ENCODE data around the gene MEIS2.

The MEIS2 gene

DNA sequence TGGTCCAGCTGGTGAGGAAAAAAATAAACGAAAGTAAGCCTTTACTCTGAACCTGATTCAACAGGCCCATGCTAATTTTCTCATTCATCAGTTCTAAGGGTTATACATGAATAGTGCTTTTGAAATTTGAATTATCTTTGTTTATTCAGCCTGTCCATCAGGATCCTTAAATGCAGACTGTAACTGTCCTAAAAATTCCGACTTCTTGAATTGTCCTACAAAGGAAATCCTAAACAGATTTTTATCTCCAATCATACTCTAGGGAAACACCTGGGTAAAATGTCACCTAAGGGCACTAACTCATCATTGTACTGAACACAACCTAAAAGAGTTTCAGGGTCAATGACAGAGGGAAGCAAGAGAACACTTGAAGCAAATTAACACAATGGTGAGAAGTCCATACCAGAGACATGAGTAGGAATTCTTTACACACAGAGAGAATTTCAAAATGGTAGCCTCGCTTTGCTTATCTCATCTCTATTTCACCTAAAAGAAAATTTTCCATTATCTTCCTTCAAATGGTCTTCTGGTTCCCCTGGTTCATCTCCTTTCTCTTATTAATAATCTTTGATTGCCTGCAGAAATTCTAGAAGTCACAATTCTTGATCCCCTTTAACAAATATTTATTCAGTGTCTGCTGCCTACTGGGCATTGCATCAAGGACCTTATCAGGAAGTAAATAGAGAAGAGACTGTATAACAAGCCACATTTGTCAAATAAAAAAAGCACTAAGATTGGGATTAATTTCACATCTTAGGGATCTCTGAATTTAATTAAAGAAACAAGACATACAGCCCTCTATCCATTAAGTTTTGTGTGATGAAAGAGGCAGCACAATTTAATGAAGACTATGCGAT lies 182.7 kb downstream of the MEIS2 start:
- no peak for DNase-seq (ENCODE audit: extremely low spot score)
- TF ChIP-seq, protein P1, sequence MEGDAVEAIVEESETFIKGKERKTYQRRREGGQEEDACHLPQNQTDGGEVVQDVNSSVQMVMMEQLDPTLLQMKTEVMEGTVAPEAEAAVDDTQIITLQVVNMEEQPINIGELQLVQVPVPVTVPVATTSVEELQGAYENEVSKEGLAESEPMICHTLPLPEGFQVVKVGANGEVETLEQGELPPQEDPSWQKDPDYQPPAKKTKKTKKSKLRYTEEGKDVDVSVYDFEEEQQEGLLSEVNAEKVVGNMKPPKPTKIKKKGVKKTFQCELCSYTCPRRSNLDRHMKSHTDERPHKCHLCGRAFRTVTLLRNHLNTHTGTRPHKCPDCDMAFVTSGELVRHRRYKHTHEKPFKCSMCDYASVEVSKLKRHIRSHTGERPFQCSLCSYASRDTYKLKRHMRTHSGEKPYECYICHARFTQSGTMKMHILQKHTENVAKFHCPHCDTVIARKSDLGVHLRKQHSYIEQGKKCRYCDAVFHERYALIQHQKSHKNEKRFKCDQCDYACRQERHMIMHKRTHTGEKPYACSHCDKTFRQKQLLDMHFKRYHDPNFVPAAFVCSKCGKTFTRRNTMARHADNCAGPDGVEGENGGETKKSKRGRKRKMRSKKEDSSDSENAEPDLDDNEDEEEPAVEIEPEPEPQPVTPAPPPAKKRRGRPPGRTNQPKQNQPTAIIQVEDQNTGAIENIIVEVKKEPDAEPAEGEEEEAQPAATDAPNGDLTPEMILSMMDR (IDR thresholded peaks at IDR 0.05; ENCODE audit: control extremely low read depth, extremely low read depth, low read depth, missing control alignments): no peak
- POLR2A ChIA-PET: no interaction called here
- CTCF ChIA-PET: no interaction called here

DNA sequence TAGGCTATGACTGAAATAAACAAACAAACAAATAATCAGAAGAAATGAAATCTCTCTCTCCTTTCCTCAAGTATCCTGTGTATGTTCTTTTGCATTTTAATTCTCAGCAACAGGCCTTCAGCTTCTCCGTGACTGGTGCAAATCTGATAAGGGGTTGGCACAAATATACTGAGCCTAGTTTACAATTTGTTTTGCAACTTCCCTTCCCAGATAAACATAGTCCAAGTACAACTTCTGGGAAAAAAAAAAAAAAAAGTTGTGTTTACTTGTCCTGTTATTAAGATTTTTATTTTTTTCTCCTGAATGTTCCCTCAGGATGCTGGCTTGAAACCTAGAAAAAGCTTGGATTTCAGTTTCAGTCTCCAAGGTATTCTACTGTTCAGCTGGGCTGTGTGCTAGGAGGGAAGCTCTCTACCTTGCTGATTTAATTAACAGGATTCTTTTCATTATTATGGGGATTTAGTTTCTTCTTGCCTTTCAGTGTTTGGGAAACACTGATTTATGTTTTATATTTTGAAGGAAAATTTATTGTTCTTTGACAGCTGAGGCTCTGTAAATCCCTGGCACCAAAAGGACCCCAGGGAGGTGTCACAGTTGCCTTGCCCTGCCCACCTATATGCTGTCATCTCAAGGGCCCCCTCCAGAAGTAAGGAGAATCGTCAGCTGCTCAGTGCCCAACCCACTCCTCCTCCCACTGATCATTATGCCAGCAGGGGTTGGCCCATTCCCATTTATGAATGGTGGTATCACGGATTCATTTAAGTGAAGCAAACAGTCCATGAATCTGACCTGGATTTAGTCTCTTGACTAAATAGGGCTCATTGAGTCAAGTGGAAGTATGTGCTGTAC lies 185.2 kb downstream of the MEIS2 start:
- TF ChIP-seq, protein P1 (IDR thresholded peaks at IDR 0.05; ENCODE audit: control extremely low read depth, extremely low read depth, low read depth, missing control alignments): no peak
- POLR2A ChIA-PET: no interaction called here
- CTCF ChIA-PET: interaction anchor here (0.9 kb wide), 1 partner anchor 19 kb away, joined by 4 read pairs; no protein-coding TSS in a partner anchor
- DNase-seq (ENCODE audit: extremely low spot score): no peak

DNA sequence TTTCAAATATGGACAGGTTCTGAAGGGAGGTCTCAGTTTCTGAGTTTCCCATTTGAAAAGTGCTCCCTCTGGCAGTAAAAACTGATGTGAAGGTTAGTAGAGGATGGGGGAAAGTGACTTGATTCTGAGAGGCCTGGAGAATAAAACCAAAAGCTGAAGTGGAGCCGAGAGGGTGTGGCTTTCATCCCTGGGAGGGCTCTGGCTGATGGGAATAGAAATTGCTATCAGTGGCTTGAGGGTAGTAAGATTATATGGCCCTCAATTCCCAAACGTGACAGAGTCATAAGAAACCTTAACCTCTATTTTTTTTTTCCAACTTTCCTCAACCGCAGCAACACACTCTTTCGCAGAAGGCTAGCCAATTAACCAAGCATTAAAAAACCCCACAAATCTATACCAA lies 185.9 kb downstream of the MEIS2 start:
- DNase-seq (ENCODE audit: extremely low spot score): no peak
- CTCF ChIA-PET: no interaction called here
- POLR2A ChIA-PET: no interaction called here
- TF ChIP-seq, protein P1 (IDR thresholded peaks at IDR 0.05; ENCODE audit: control extremely low read depth, extremely low read depth, low read depth, missing control alignments): no peak

DNA sequence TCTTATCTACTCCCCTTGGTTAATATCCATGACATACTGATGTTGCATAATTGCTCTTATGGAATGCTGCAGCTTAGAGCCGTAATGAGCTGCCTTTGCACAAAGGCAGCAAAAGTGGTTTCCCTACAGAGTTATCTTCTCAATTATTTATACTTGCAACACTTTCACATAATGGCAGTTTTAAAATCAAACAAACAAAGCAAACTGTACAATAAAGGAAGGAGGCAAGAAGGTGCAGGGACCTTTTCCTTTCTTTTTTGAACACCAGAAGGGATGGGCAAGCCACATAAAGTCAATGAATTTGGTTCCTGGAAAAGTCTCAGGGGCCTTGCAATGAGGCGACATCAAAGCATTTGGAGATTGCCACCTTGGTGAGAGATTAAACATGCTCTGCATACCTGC lies 188.0 kb downstream of the MEIS2 start:
- ChIA-PET CTCF (interaction anchor here (0.9 kb wide), 1 partner anchor 42 kb away, joined by 3 read pairs; no protein-coding TSS in a partner anchor), POLR2A (no interaction called here)
- no peak for DNase-seq (ENCODE audit: extremely low spot score)
- TF ChIP-seq, protein P1 (IDR thresholded peaks at IDR 0.05; ENCODE audit: control extremely low read depth, extremely low read depth, low read depth, missing control alignments): no peak

DNA sequence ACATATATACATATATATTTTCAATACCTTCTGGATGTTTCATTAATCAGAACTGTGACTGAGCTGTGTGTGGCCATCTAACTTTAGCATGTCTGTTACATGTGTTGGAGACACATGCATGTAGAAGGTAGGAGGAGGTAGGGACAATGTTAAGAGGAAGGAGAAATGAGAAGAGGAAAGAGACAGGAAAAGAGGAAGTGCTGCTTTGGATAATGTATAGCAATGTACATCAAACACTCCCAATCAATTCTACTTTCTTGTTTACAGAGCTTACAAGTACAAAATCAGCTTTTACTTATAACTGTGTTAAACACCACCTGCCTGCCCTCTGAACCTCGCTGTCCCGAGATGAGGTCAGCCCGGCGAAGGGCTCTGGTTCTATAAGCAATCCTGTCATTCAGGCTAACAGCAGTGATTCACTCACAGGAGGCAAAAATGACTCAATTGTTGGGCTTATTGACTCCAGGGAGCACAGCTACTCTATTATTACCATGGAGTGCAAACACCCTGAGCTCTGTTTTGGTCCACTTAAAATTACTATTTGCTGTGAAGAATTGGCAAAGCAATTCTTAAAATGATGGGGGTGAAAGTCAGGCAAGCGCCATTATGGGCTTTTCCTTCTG lies 188.9 kb downstream of the MEIS2 start:
- no peak for DNase-seq (ENCODE audit: extremely low spot score)
- ChIA-PET POLR2A (no interaction called here), CTCF (interaction anchor here (0.9 kb wide), 1 partner anchor 41 kb away, joined by 3 read pairs; no protein-coding TSS in a partner anchor)
- TF ChIP-seq, protein P1 (IDR thresholded peaks at IDR 0.05; ENCODE audit: control extremely low read depth, extremely low read depth, low read depth, missing control alignments): no peak

DNA sequence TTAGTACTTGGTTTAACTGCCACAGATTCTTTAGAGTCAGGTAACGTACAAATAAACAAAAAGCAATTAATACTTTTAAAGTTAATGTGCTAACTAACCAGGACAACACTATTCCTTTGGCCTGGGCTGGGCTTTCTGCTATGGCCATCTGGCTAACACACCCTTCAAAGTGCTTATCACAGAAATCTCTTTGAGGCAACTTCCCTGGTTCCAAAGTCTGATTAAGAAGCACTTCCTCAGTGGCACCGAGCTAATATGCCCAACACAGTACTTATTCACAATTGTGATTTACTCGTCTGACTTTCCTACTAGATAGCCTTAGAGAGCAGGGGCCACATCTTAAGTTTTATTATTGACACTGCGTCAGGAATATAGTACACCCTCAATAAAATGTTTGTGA lies 191.4 kb downstream of the MEIS2 start:
- DNase-seq (ENCODE audit: extremely low spot score): no peak
- ChIA-PET POLR2A (no interaction called here), CTCF (interaction anchor here (1.2 kb wide), 1 partner anchor 9 kb away, joined by 3 read pairs; no protein-coding TSS in a partner anchor)
- TF ChIP-seq, protein P1 (IDR thresholded peaks at IDR 0.05; ENCODE audit: control extremely low read depth, extremely low read depth, low read depth, missing control alignments): no peak

All from GM10248 (cell line).